CD14-positive monocyte (primary cell): ENCODE results near the gene CD55. TPM values are rescaled to one million over a fixed set of nuclear protein-coding genes. Genes with fewer than 3 reads are reported as not detected.

Source experiments
- DNase-seq, 3 donors: peaks; one replicate each; pipeline ENCODE4 v3.0.0-alpha.2; 2011 to 2022
- H2AFZ ChIP-seq: 2 replicates; pipeline ENCODE4 v1.6.0; 2012; ENCODE audit warnings: mild to moderate bottlenecking, low read depth, low read length, inconsistent platforms; ENCODE audit not compliant: insufficient read depth, poor library complexity, severe bottlenecking
- H3K27ac ChIP-seq, 2 donors: 1 replicate in 1 of 2; 2 replicates in 1 of 2; pipeline ENCODE4 v1.5.1; 2012 to 2013; ENCODE audit warnings: low read length in 2 of 2, control low read depth in 1 of 2, inconsistent platforms in 1 of 2, low read depth in 1 of 2, mild to moderate bottlenecking in 1 of 2
- H3K27me3 ChIP-seq, 2 donors: one replicate each; pipeline versions ENCODE4 v1.6.0 to v1.6.1; 2011 to 2013; ENCODE audit warnings: low read length in 2 of 2; ENCODE audit not compliant: control insufficient read depth in 2 of 2, insufficient read depth in 2 of 2
- H3K36me3 ChIP-seq, 2 donors: replicated peaks in 1 of 2; 1 replicate in 1 of 2; 2 replicates in 1 of 2; pipeline versions ENCODE4 v1.5.1 to v1.6.1; 2012 to 2013; ENCODE audit warnings: low read length in 2 of 2, control low read depth in 1 of 2, inconsistent platforms in 1 of 2, mild to moderate bottlenecking in 1 of 2; ENCODE audit not compliant: insufficient read depth in 2 of 2, control insufficient read depth in 1 of 2
- H3K4me1 ChIP-seq, 2 donors: 1 replicate in 1 of 2; 2 replicates in 1 of 2; pipeline versions ENCODE4 v1.5.1 to v1.6.1; 2012 to 2013; ENCODE audit warnings: low read length in 2 of 2, control low read depth in 1 of 2, inconsistent platforms in 1 of 2, mild to moderate bottlenecking in 1 of 2, moderate library complexity in 1 of 2; ENCODE audit not compliant: insufficient read depth in 2 of 2, control insufficient read depth in 1 of 2
- H3K4me2 ChIP-seq: replicated peaks from 2 replicates; pipeline ENCODE3; 2012; ENCODE audit warnings: low read length, moderate library complexity, mild to moderate bottlenecking; ENCODE audit not compliant: poor library complexity, severe bottlenecking; ENCODE audit errors: extremely low read depth
- H3K4me3 ChIP-seq, 3 experiments: fragments of 200-600 bp in 1 of 3; sonication (generic) in 1 of 3; replicated peaks in 1 of 3; 1 replicate in 2 of 3; 2 replicates in 1 of 3; pipeline ENCODE4 v1.5.1; 2011 to 2013; ENCODE audit warnings: low read length in 3 of 3, mild to moderate bottlenecking in 3 of 3, control low read depth in 2 of 3, low read depth in 2 of 3, inconsistent platforms in 1 of 3, moderate library complexity in 1 of 3
- H3K79me2 ChIP-seq: 2 replicates; pipeline ENCODE4 v1.6.0; 2012; ENCODE audit warnings: mild to moderate bottlenecking, control low read depth, inconsistent platforms, low read length, moderate library complexity; ENCODE audit not compliant: insufficient read depth
- H3K9ac ChIP-seq: 2 replicates; pipeline ENCODE4 v1.6.0; 2017; ENCODE audit warnings: low read length, mild to moderate bottlenecking; ENCODE audit not compliant: insufficient read depth, poor library complexity, severe bottlenecking
- H3K9me3 ChIP-seq, 2 donors: replicated peaks in 1 of 2; 1 replicate in 1 of 2; 2 replicates in 1 of 2; pipeline versions ENCODE4 v1.5.1 to v1.6.1; 2012 to 2013; ENCODE audit warnings: low read length in 2 of 2, control low read depth in 1 of 2; ENCODE audit not compliant: control insufficient read depth in 1 of 2, insufficient read depth in 1 of 2
- H4K20me1 ChIP-seq: 2 replicates; pipeline ENCODE4 v1.6.0; 2012; ENCODE audit warnings: mild to moderate bottlenecking, low read length, control low read depth, moderate library complexity; ENCODE audit not compliant: insufficient read depth
- H3K27ac Mint-ChIP-seq, 7 donors: one replicate each; pipeline ENCODE4 v1.8.0; 2020; ENCODE audit warnings: mild to moderate bottlenecking in 7 of 7, mixed read lengths in 7 of 7, moderate library complexity in 6 of 7, inconsistent platforms in 2 of 7
- H3K27me3 Mint-ChIP-seq, 3 donors: one replicate each; pipeline ENCODE4 v1.8.0; 2021 to 2022; ENCODE audit warnings: low read depth in 3 of 3, mild to moderate bottlenecking in 3 of 3, mixed read lengths in 3 of 3, moderate library complexity in 3 of 3, inconsistent platforms in 1 of 3
- H3K36me3 Mint-ChIP-seq, 2 donors: one replicate each; pipeline ENCODE4 v1.8.0; 2020; ENCODE audit warnings: mixed read lengths in 2 of 2, inconsistent platforms in 1 of 2, mild to moderate bottlenecking in 1 of 2
- H3K4me1 Mint-ChIP-seq: one replicate; pipeline ENCODE4 v1.8.0; 2020; ENCODE audit warnings: mild to moderate bottlenecking, mixed read lengths
- H3K4me3 Mint-ChIP-seq, 2 donors: one replicate each; pipeline ENCODE4 v1.8.0; 2020; ENCODE audit warnings: mild to moderate bottlenecking in 2 of 2, mixed read lengths in 2 of 2, moderate library complexity in 1 of 2
- H3K9me3 Mint-ChIP-seq, 7 donors: one replicate each; pipeline ENCODE4 v1.8.0; 2020 to 2022; ENCODE audit warnings: mixed read lengths in 7 of 7, mild to moderate bottlenecking in 6 of 7, moderate library complexity in 6 of 7, inconsistent platforms in 2 of 7
- CTCF ChIP-seq: fragments of 200-600 bp; IDR thresholded peaks from one replicate; pipeline ENCODE4 v1.8.0; 2022; ENCODE audit warnings: antibody characterized with exemption, mild to moderate bottlenecking
- WGBS: methylation state at CpG from one replicate; pipeline ENCODE4 v1.1.5; 2013; ENCODE audit warnings: missing lambda C conversion rate; ENCODE audit not compliant: insufficient coverage; 5-methylcytosine and 5-hydroxymethylcytosine counted together
- intact Hi-C, 2 donors: fragments of 100-400 bp; cut with micrococcal nuclease; formaldehyde crosslinking; loops; one replicate each; pipeline versions ENCODE4 v1.15.0 to v1.15.1; 2023
- polyA plus RNA-seq, 3 donors: library from polyadenylated mRNA; depleted of rRNA in 1 of 3; unstranded in 2 of 3; stranded (reverse) in 1 of 3; fragments of 300-500 nt in 2 of 3; fragments of >200 nt in 1 of 3; fragmentation: Illumina TruSeq in 2 of 3; gene quantifications; 1 replicate in 2 of 3; 2 replicates in 1 of 3; pipeline ENCODE4 v1.2.3, GENCODE V29; 2012 to 2021

Gene CD55
- polyA plus RNA-seq, 3 donors, result 171 to 221 (median 182) TPM

DNA sequence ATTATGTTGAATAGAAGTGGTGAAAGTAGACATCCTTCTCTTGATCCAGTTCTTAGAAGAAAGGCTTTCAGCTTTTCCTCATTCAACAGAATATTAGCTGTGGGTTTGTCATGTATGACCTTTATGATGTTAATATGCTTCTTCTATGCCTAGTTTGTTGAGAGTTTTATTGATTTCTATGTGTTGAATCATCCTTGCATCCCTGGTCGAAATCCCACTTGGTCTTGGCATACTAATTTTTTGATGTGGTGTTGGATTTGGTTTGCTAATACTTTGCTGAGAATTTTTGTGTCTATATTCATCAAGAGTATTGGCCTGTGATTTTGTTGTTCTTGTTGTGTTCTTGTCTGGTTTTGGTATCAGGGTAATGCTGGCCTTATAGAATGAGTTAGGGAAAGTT is 20.9 kb downstream of the CD55 start:
- Histone ChIP-seq H3K36me3 (peaks cover 84 to 98% of the 10 kb centered on the region in 2 donors), H3K9me3 (no peaks in the 10 kb centered on the region), H3K4me2 (peak overlapping the region; percentile 1), H3K4me3 (no peak overlapping the region), H3K79me2 (peaks cover 91% of the 10 kb centered on the region), H2AFZ (no peak overlapping the region), H3K27ac (peak overlapping the region in 1 of 2 donors; percentile 12), H4K20me1 (peaks cover 92% of the 10 kb centered on the region), H3K4me1 (peaks cover 8 to 22% of the 10 kb centered on the region in 2 donors), H3K9ac (no peak overlapping the region), H3K27me3 (no peaks in the 10 kb centered on the region)
- no peaks in the 10 kb centered on the region for H3K9me3 Mint-ChIP-seq
- WGBS, result no CpG with 5 or more reads among the region's 1 CpG
- intact Hi-C loops, result no loop called here
- H3K27ac Mint-ChIP-seq, result peak overlapping the region in 3 of 7 donors; percentile 16 to 48 (median 27)
- no peak overlapping the region for H3K4me3 Mint-ChIP-seq
- DNase-seq, result no peak
- no peak for TF ChIP-seq CTCF
- H3K36me3 Mint-ChIP-seq, result peaks cover 89 to 97% of the 10 kb centered on the region in 2 donors
- no peaks in the 10 kb centered on the region for H3K27me3 Mint-ChIP-seq
- peaks cover 53% of the 10 kb centered on the region for H3K4me1 Mint-ChIP-seq

DNA sequence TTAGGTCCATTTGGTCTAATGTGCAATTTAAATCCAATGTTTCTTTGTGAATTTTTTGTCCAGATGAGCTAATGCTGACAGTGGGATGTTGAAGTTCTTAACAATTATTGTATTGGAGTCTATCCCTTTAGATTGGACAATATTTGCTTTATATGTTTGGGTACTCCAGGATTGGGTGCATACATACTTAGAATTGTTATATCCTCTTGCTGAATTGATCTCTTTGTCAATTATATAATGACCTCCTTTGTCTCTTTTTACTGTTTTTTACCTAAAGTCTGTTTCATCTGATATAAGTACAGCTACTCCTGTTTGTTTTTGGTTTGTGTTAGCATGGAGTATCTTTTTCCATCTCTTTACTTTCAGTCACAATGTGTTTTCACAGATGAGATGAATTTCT is 22.2 kb downstream of the CD55 start:
- Histone ChIP-seq H2AFZ (no peak overlapping the region), H3K9ac (no peak overlapping the region), H3K79me2 (peaks cover 90% of the 10 kb centered on the region), H3K4me2 (peak overlapping the region; percentile 11), H4K20me1 (peaks cover 98% of the 10 kb centered on the region), H3K9me3 (no peaks in the 10 kb centered on the region), H3K27me3 (no peaks in the 10 kb centered on the region), H3K36me3 (peaks cover 82 to 98% of the 10 kb centered on the region in 2 donors), H3K4me1 (peaks cover 8 to 22% of the 10 kb centered on the region in 2 donors), H3K27ac (no peak overlapping the region), H3K4me3 (no peak overlapping the region)
- TF ChIP-seq CTCF, result no peak
- Mint-ChIP-seq H3K27me3 (no peaks in the 10 kb centered on the region), H3K9me3 (peaks cover 0 to 4% (median 0%) of the 10 kb centered on the region in 7 donors), H3K27ac (peak overlapping the region in 3 of 7 donors; percentile 3 to 27 (median 7)), H3K4me1 (peaks cover 50% of the 10 kb centered on the region), H3K4me3 (no peak overlapping the region), H3K36me3 (peaks cover 90 to 97% of the 10 kb centered on the region in 2 donors)
- no peak for DNase-seq
- intact Hi-C loops, result no loop called here
